T-cell (primary cell): ENCODE results near the gene NETO1. TPM values are rescaled to one million over a fixed set of nuclear protein-coding genes. Genes with fewer than 3 reads are reported as not detected.

Source experiments
- ATAC-seq, 4 experiments: fragments of 200-7000 bp in 3 of 4; fragments of 150-1000 bp in 1 of 4; cut with Tn5 transposase; replicated peaks in 1 of 4; 1 replicate in 3 of 4; 2 replicates in 1 of 4; pipeline ENCODE4 v1.10.0; 2021; ENCODE audit warnings: moderate library complexity in 3 of 4, mild to moderate bottlenecking in 2 of 4, moderate number of reproducible peaks in 1 of 4
- CTCF ChIA-PET, 2 donors: fragments of 300-600 bp; sonication (Branson Sonifier 250); formaldehyde crosslinking; loops; one replicate each; lab custom pipeline; 2022; ENCODE audit warnings: antibody characterized with exemption in 2 of 2; lab: Charles Lee
- POLR2A ChIA-PET, 2 donors: fragments of 300-600 bp; sonication (Branson Sonifier 250); formaldehyde crosslinking; loops; one replicate each; lab custom pipeline; 2022; ENCODE audit warnings: antibody characterized with exemption in 2 of 2; lab: Charles Lee
- DNase-seq, 35 experiments: peaks; one replicate each; pipeline versions ENCODE4 v3.0.0 to v3.0.0-alpha.2; 2013 to 2023
- H3K27ac ChIP-seq: one replicate; pipeline ENCODE4 v1.5.1; 2013; ENCODE audit warnings: low read length
- H3K27me3 ChIP-seq, 2 experiments: replicated peaks in 1 of 2; 1 replicate in 1 of 2; 2 replicates in 1 of 2; pipeline versions ENCODE4 v1.6.1 to v1.7.0; 2013; ENCODE audit warnings: low read length in 1 of 2, mixed read lengths in 1 of 2; ENCODE audit not compliant: control insufficient read depth in 2 of 2, insufficient read depth in 2 of 2; ENCODE audit errors: extremely low read depth in 1 of 2
- H3K36me3 ChIP-seq, 2 donors: 1 replicate in 1 of 2; 2 replicates in 1 of 2; pipeline versions ENCODE4 v1.6.1 to v1.7.0; 2013; ENCODE audit warnings: low read length in 1 of 2; ENCODE audit not compliant: control insufficient read depth in 2 of 2, insufficient read depth in 1 of 2; ENCODE audit errors: extremely low read depth in 1 of 2
- H3K4me1 ChIP-seq, 2 experiments: 1 replicate in 1 of 2; 2 replicates in 1 of 2; pipeline versions ENCODE4 v1.6.1 to v1.7.0; 2013; ENCODE audit warnings: low read length in 2 of 2, mixed read lengths in 1 of 2; ENCODE audit not compliant: insufficient read depth in 2 of 2, control insufficient read depth in 1 of 2; ENCODE audit errors: extremely low read depth in 1 of 2
- H3K4me3 ChIP-seq, 2 donors: 1 replicate in 1 of 2; 2 replicates in 1 of 2; pipeline versions ENCODE4 v1.5.1 to v1.7.0; 2013; ENCODE audit warnings: mild to moderate bottlenecking in 2 of 2, low read length in 1 of 2, moderate library complexity in 1 of 2; ENCODE audit not compliant: control insufficient read depth in 1 of 2; ENCODE audit errors: extremely low read depth in 1 of 2
- H3K9me3 ChIP-seq: 2 replicates; pipeline ENCODE4 v1.7.0; 2013
- H3K27ac Mint-ChIP-seq, 2 donors: one replicate each; pipeline ENCODE4 v1.8.0; 2020 to 2021; ENCODE audit warnings: mild to moderate bottlenecking in 2 of 2, mixed read lengths in 2 of 2
- H3K27me3 Mint-ChIP-seq, 2 donors: one replicate each; pipeline ENCODE4 v1.8.0; 2021 to 2022; ENCODE audit warnings: mixed read lengths in 2 of 2
- H3K36me3 Mint-ChIP-seq: one replicate; pipeline ENCODE4 v1.8.0; 2021; ENCODE audit warnings: mixed read lengths
- H3K4me1 Mint-ChIP-seq, 3 donors: one replicate each; pipeline ENCODE4 v1.8.0; 2020 to 2022; ENCODE audit warnings: mixed read lengths in 3 of 3, mild to moderate bottlenecking in 1 of 3
- H3K4me3 Mint-ChIP-seq, 3 donors: one replicate each; pipeline ENCODE4 v1.8.0; 2020 to 2022; ENCODE audit warnings: mild to moderate bottlenecking in 3 of 3, mixed read lengths in 3 of 3, moderate library complexity in 3 of 3
- H3K9me3 Mint-ChIP-seq, 3 donors: one replicate each; pipeline ENCODE4 v1.8.0; 2020 to 2022; ENCODE audit warnings: mixed read lengths in 3 of 3
- WGBS: methylation state at CpG from one replicate; pipeline ENCODE4 v1.1.5; 2013; ENCODE audit warnings: missing lambda C conversion rate; ENCODE audit not compliant: insufficient coverage; 5-methylcytosine and 5-hydroxymethylcytosine counted together
- total RNA-seq, 35 experiments: library from RNA in 6 of 35; stranded (reverse) in 6 of 35; fragments of 120-200 nt in 1 of 35; gene quantifications; one replicate each; pipeline versions ENCODE4 v1.2.1 to v1.2.4 and lab custom pipeline; 2013 to 2026

Gene NETO1
- total RNA-seq, 5 donors from 2014 or later (not counting 1 experiment from before 2014, with no cell fraction given): 0.19 TPM; not detected in 4

GRCh38 chr18:72811047-72811446, 56.7 kb downstream of the NETO1 start:
- Mint-ChIP-seq H3K27ac (no peak overlapping the region), H3K27me3 (no peaks in the 10 kb centered on the region)
- POLR2A ChIA-PET: no interaction called here

GRCh38 chr18:72808680-72809079, 59.1 kb downstream of the NETO1 start:
- WGBS: no CpG with 5 or more reads among the region's 2 CpGs
- no peaks in the 10 kb centered on the region for H3K9me3 ChIP-seq
- DNase-seq: no peak

More at GRCh38 chr18:72811047-72811446, 56.7 kb downstream of the NETO1 start:
- DNase-seq (no peak), ATAC-seq (no peak)
- Histone ChIP-seq H3K36me3 (no peaks in the 10 kb centered on the region), H3K4me3 (no peak overlapping the region), H3K9me3 (no peaks in the 10 kb centered on the region), H3K27me3 (no peaks in the 10 kb centered on the region), H3K4me1 (no peaks in the 10 kb centered on the region), H3K27ac (no peak overlapping the region)
- H3K4me1 Mint-ChIP-seq: no peaks in the 10 kb centered on the region
- 77% methylated on average over 7 of the region's 7 CpGs for WGBS
- H3K36me3 Mint-ChIP-seq: no peaks in the 10 kb centered on the region
- no peak overlapping the region for H3K4me3 Mint-ChIP-seq
- CTCF ChIA-PET: no interaction called here
- H3K9me3 Mint-ChIP-seq: peaks cover 6 to 12% (median 10%) of the 10 kb centered on the region in 3 donors

GRCh38 chr18:72799106-72799505, 68.7 kb downstream of the NETO1 start:
- no peaks in the 10 kb centered on the region for H3K4me1 Mint-ChIP-seq
- no peaks in the 10 kb centered on the region for H3K27me3 Mint-ChIP-seq
- ChIA-PET CTCF (no interaction called here), POLR2A (no interaction called here)
- no peak overlapping the region for H3K4me3 Mint-ChIP-seq
- H3K36me3 ChIP-seq: no peaks in the 10 kb centered on the region
- no peak overlapping the region for H3K4me3 ChIP-seq
- no peaks in the 10 kb centered on the region for H3K36me3 Mint-ChIP-seq
- no peaks in the 10 kb centered on the region for H3K9me3 ChIP-seq
- ATAC-seq (no peak), DNase-seq (no peak)
- no peaks in the 10 kb centered on the region for H3K4me1 ChIP-seq
- no peak overlapping the region for H3K27ac Mint-ChIP-seq
- H3K27ac ChIP-seq: no peak overlapping the region
- H3K27me3 ChIP-seq: no peaks in the 10 kb centered on the region
- peaks cover 2 to 5% (median 4%) of the 10 kb centered on the region in 3 donors for H3K9me3 Mint-ChIP-seq
- WGBS: no CpG with 5 or more reads among the region's 3 CpGs

More at GRCh38 chr18:72808680-72809079, 59.1 kb downstream of the NETO1 start:
- Mint-ChIP-seq H3K4me1 (no peaks in the 10 kb centered on the region), H3K36me3 (no peaks in the 10 kb centered on the region), H3K9me3 (peaks cover 5 to 14% (median 6%) of the 10 kb centered on the region in 3 donors), H3K4me3 (no peak overlapping the region), H3K27ac (no peak overlapping the region), H3K27me3 (no peaks in the 10 kb centered on the region)
- Histone ChIP-seq H3K4me1 (no peaks in the 10 kb centered on the region), H3K4me3 (no peak overlapping the region), H3K36me3 (no peaks in the 10 kb centered on the region), H3K27me3 (no peaks in the 10 kb centered on the region), H3K27ac (no peak overlapping the region)
- ChIA-PET CTCF (no interaction called here), POLR2A (no interaction called here)
- no peak for ATAC-seq

- 82% methylated on average over 8 of the region's 9 CpGs for WGBS
- ATAC-seq (no peak), DNase-seq (no peak)
- H3K27me3 Mint-ChIP-seq: no peaks in the 10 kb centered on the region
- no peaks in the 10 kb centered on the region for H3K4me1 Mint-ChIP-seq
- H3K27ac ChIP-seq: no peak overlapping the region
- CTCF ChIA-PET: no interaction called here
- no peaks in the 10 kb centered on the region for H3K27me3 ChIP-seq
- H3K36me3 Mint-ChIP-seq: no peaks in the 10 kb centered on the region
- H3K4me1 ChIP-seq: no peaks in the 10 kb centered on the region
- H3K36me3 ChIP-seq: no peaks in the 10 kb centered on the region
- H3K4me3 Mint-ChIP-seq: no peak overlapping the region
- H3K9me3 ChIP-seq: no peaks in the 10 kb centered on the region
- peaks cover 3 to 7% (median 3%) of the 10 kb centered on the region in 3 donors for H3K9me3 Mint-ChIP-seq
- POLR2A ChIA-PET: no interaction called here
- no peak overlapping the region for H3K27ac Mint-ChIP-seq
- no peak overlapping the region for H3K4me3 ChIP-seq
Measured at GRCh38 chr18:72783530-72783929, 84.3 kb downstream of the NETO1 start.

GRCh38 chr18:72774914-72775313, 92.9 kb downstream of the NETO1 start:
- no CpG with 5 or more reads among the region's 2 CpGs for WGBS
- H3K36me3 Mint-ChIP-seq: no peaks in the 10 kb centered on the region
- no peaks in the 10 kb centered on the region for H3K9me3 ChIP-seq
- no peaks in the 10 kb centered on the region for H3K4me1 ChIP-seq
- H3K27me3 Mint-ChIP-seq: no peaks in the 10 kb centered on the region
- no peak overlapping the region for H3K4me3 Mint-ChIP-seq
- ChIA-PET CTCF (no interaction called here), POLR2A (no interaction called here)
- no peak overlapping the region for H3K4me3 ChIP-seq
- H3K27ac Mint-ChIP-seq: no peak overlapping the region
- ATAC-seq: no peak
- H3K36me3 ChIP-seq: no peaks in the 10 kb centered on the region
- H3K27me3 ChIP-seq: no peaks in the 10 kb centered on the region
- no peaks in the 10 kb centered on the region for H3K4me1 Mint-ChIP-seq
- no peak overlapping the region for H3K27ac ChIP-seq
- no peak for DNase-seq
- peaks cover 0 to 7% (median 2%) of the 10 kb centered on the region in 3 donors for H3K9me3 Mint-ChIP-seq

- no peaks in the 10 kb centered on the region for H3K27me3 ChIP-seq
- no peak for DNase-seq
- POLR2A ChIA-PET: no interaction called here
- H3K36me3 ChIP-seq: no peaks in the 10 kb centered on the region
- no peaks in the 10 kb centered on the region for H3K9me3 ChIP-seq
- Mint-ChIP-seq H3K27me3 (no peaks in the 10 kb centered on the region), H3K27ac (no peak overlapping the region), H3K4me3 (no peak overlapping the region), H3K36me3 (no peaks in the 10 kb centered on the region), H3K9me3 (peaks cover 0 to 2% (median 0%) of the 10 kb centered on the region in 3 donors), H3K4me1 (no peaks in the 10 kb centered on the region)
- no peak overlapping the region for H3K4me3 ChIP-seq
- no peak overlapping the region for H3K27ac ChIP-seq
- no peak for ATAC-seq
- CTCF ChIA-PET: no interaction called here
- H3K4me1 ChIP-seq: no peaks in the 10 kb centered on the region
Measured at GRCh38 chr18:72772916-72773315, 94.9 kb downstream of the NETO1 start.

GRCh38 chr18:72768681-72769229, 99.0 kb downstream of the NETO1 start:
- Mint-ChIP-seq H3K27me3 (no peaks in the 10 kb centered on the region), H3K36me3 (no peaks in the 10 kb centered on the region), H3K4me1 (no peaks in the 10 kb centered on the region), H3K9me3 (no peaks in the 10 kb centered on the region), H3K4me3 (no peak overlapping the region), H3K27ac (no peak overlapping the region)
- Histone ChIP-seq H3K27me3 (no peaks in the 10 kb centered on the region), H3K4me1 (no peaks in the 10 kb centered on the region), H3K27ac (no peak overlapping the region), H3K36me3 (no peaks in the 10 kb centered on the region), H3K4me3 (no peak overlapping the region), H3K9me3 (no peaks in the 10 kb centered on the region)
- CTCF ChIA-PET: no interaction called here
- POLR2A ChIA-PET: no interaction called here
- ATAC-seq (no peak), DNase-seq (no peak)
- WGBS: 88% methylated on average over 3 of the region's 8 CpGs
